ENCODE results near the gene ABTB2.
"Not testable (repeated sequence)": the region's sequence is repeated elsewhere in the genome, so short reads cannot be mapped to it uniquely, and the experiment has no call there.

ABTB2 gene

DNA sequence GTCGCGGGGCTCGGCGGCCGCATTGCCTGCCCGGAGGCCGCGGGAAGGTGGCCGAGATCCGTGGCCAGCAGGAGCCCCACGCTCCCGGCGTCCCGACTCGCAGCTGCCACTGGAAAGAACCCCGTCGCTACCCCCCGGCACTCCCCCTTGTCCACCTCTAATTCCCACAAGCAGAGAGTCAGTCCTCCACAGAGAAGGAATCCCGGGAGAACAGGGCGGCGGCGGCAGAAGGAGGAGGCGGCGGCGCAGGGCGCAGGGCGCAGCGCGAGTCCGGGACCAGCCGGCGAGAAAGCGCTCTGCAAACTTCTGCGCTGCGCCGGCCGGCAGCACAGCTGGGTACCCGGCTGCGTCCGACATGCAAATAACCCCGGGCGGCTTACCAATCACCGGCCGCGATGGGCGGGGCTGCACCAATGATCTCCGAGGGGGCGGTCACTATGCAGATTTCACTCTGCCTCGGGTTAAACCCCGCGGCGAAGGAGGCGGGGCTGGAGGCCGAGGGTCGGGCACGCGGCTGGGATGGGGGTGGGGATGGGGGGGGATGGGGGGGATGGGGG lies at the start of gene ABTB2:
Gene ABTB2, minus strand, starts transcription at position 310 of the 557 bp plus-strand sequence.
- peak; percentile 87 for DNase-seq

DNA sequence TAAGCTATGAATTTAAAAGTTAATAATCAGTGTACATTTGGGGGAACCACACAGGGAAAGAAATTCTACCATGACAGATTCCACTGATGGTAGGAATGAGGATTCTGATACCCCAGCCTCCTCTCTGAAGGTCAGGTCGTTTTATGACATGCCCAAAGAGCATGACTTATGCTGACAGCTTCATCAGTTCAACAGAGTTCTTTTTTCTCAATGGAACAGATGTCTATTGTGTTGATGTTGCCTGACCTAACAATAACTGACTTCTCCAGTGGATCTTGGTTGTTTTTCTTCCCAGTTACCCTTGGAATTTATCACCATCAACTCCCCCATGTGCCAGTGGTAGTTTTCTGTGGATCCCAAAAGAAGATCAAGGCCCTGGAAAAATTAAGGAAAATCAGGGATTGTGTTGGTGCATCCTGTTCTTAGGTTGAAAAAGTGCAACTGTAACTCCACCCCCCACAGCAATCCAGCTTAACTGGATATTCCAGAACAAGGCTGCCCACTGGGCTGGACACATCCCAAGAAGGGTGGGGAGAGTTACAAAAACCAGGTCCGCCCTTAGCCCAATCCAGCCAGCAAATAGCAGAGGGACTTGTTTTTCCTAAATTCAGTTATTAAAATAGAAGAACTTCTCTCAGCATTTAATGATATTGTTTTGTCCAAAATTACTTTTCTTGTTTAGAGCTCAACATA lies 49.5 kb upstream of the ABTB2 start:
- no peak for DNase-seq

GRCh38 chr11:34406413-34406812 lies 48.6 kb upstream of the ABTB2 start:
- no peak for DNase-seq

DNA sequence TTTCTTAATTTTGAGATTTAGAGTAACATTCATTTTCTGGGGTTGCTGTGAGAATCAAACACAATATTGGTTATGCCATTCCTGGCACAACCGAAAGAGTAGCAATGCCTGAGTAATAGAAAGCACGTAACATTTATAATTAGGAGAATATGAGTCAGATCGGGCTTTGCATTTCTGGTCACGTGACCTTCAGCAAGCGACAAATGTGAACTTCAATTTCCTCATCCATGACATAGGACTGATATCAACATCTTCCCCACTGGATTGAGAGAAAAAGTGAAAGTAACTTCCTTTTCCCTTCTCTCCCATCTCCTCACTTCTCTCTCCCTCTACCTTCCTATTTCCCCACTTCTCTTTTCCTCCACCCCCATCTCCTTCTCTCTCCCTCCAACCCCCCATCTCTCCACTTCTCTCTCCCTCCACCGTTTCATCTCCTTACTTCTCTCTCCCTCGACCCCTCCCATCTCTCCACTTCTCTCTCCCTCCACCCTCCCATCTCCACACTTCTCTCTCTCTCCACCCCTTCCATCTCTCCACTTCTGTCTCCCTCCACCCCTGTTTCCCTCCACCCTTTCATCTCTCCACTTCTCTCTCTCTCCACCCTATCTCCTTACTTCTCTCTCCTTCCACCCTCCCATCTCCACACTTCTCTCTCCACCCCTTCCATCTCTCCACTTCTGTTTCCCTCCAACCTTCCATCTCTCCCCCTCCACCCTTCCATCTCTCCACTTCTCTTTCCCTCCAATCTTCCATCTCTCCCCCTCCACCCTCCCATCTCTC lies 47.5 kb upstream of the ABTB2 start:
- DNase-seq, result no peak

- no peak for DNase-seq
These were observed 46.5 kb upstream of the ABTB2 start for GRCh38 chr11:34404280-34404679.

- no peak for DNase-seq
These were observed 45.6 kb upstream of the ABTB2 start for GRCh38 chr11:34403431-34403830.

DNA sequence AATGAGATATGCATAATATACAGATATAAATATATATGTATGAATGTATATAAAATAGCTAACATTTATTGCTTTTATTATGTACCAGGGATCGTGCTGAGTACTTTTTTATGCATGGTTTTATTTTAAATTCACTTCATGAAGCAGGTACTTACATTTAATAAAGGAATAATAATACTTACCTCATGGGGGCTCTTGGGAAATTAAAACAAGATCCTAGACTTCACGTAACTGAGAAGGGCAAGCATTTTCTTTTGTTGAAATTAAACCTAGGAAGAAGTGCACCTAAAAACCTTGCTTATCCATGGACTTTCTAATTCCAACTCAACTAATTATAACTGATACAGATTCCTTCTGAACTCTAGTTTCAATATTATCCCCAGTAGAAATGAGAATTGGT lies 40.0 kb upstream of the ABTB2 start:
- DNase-seq, result no peak

GRCh38 chr11:34397120-34397519 lies 39.3 kb upstream of the ABTB2 start:
- DNase-seq, result no peak

- DNase-seq, result no peak
These were observed 38.2 kb upstream of the ABTB2 start for GRCh38 chr11:34395916-34396550.

DNA sequence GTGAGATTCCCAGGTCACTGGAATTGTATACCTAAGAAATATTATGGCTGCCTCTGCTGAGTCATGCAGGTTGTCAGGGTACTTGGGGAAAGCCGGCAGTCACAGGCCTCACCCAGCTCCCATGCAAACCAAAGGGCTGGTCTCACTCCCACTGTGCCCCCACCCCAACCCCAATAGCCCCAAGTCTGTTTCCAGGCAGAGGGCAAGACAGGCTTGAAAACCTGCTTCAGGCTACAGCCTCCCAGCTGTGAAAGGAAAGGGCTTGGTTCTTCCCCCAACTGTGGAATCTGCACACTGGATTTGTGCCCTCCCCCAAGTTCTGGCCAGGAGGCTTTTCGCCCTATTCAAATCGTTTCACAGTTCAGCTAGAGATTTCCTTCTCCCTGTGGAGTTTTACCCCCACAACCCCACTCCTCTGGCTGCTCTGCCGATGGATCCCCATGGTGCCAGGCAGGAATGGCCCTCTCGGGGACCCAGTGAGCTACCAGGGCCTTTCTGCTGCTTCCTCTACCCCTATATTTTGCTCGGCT lies 37.0 kb upstream of the ABTB2 start:
- no peak for DNase-seq

GRCh38 chr11:34387653-34388052 lies 29.8 kb upstream of the ABTB2 start:
- no peak for DNase-seq

GRCh38 chr11:34386356-34386755 lies 28.5 kb upstream of the ABTB2 start:
- not testable (repeated sequence) for DNase-seq

DNA sequence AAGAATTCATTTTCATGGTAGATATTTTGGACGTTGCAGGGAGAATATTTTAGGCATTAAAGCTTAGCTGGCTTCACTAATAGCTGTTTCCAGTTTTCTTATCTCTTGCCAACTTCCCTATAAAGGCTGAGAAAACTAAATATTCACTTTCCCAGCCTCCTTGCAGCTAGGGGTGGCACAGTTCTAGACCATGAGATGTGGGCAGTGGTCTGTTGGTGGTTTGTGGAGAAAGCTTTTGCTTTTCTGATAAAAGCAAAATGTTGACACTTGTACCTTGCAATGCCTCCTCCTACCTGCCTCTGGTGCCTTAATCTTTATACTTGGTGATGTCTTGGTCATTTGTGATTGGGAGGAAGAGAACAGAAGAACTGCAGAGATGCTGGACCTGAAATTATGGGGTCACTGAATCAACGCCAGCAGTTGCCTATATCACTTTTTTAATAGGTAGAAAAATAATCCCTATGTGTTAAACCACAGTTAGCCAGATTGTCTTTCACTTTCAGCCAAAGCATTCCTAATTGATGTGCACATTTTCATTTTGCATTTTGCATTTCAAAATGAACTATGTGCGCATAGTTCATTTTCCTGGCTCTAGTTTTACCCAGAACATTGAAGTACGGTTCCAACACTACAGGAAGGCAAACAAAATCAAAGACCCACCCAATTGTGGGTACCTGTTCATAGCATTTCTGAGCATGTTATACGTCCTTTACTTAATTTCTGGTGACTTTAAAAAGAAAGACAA lies 24.9 kb upstream of the ABTB2 start:
- no peak for DNase-seq

DNA sequence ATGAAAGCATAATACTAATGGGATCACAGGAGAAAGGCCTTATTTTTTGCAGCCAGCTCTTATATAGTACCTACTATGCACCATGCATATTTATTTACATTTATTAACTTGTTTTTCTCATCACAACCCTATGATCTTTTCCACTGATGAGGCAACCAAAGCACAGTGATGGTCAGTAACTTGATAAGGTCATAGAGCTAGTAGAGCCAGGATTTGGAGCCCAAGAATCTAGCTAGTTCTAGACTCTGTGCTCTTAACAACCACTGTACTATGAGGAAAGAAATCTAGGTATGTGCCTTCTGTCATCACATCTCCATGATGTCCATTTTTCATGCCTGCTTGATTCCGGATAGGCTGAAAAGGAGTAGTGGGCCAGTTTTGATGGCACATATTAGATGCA lies 24.0 kb upstream of the ABTB2 start:
- DNase-seq, result no peak

GRCh38 chr11:34380696-34381095 lies 22.9 kb upstream of the ABTB2 start:
- no peak for DNase-seq

GRCh38 chr11:34379539-34379938 lies 21.7 kb upstream of the ABTB2 start:
- DNase-seq, result no peak

GRCh38 chr11:34379079-34379478 lies 21.3 kb upstream of the ABTB2 start:
- DNase-seq, result no peak

GRCh38 chr11:34373727-34374126 lies 15.9 kb upstream of the ABTB2 start:
- DNase-seq, result no peak

DNA sequence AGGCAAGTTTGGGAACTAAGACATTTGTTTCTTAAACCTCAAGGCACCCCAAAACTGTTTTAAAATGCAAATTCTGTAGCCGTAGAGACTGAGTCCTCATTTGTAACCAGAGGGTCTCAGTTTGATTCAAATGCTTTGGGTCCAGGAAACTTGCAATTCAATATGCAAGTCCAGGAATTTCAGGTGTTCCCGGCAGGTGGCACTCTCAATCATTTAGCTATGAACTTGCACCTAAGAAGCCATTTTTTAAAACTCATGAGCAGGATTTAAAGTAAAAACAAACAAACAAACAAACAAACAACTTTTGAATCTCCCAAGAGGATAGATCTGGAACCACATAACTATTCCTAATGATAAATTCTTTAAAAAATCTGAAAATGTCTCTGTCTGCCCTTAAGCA lies 8.7 kb upstream of the ABTB2 start:
- peak; percentile 28 for DNase-seq

GRCh38 chr11:34364102-34364501 lies 6.3 kb upstream of the ABTB2 start:
- DNase-seq, result no peak

DNA sequence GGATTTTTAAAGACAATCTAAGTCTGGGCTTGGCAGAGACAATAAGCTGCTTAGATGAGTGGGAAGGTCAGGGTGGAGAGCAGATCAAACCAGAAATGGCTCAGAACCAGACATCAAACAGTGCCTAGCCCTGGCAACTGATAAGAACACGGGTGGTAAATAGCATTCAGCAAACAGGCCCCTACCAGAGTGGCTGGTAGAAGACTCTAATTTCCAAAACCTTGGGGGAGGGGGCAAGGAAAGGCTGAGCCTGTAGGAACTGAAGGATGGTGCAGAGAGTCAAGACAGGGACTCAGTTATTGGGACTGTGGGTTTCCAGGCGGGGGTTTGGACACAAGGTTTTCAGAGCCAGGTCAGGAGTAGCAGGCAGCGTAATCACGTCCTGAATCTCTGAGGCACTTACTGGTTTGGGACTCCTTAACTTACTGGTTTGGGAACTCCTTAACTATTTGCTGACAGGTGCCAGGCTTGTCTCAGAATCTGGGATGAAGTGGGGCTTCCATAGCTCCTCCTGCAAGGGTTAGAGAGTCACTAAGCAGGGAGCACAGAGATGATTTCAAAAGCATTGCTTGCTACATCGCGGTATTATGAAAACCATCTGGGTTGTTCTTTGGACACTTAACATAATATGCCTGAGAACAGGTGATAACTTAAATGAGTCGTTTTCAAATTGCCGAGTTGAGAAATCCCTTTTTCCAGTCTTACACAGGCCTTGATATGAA lies 5.7 kb upstream of the ABTB2 start:
- no peak for DNase-seq

- no peak for DNase-seq
These were observed 2.2 kb upstream of the ABTB2 start for GRCh38 chr11:34360046-34360445.

Data from NCI-H2107 (cell line).